HCT116 (cell line): Measurements from ENCODE around the gene ACTN2.

Source experiments
- CEBPB ChIP-seq: IDR thresholded peaks from 2 replicates; pipeline ENCODE4 v1.6.1; 2012; ENCODE audit warnings: low read depth
- EZH2 ChIP-seq: fragments of 200-600 bp; sonication (generic); IDR thresholded peaks from 2 replicates; pipeline ENCODE4 v1.6.1; 2017; ENCODE audit warnings: antibody characterized with exemption, mixed run types
- EZH2phosphoT487 ChIP-seq: fragments of 200-600 bp; IDR thresholded peaks from 2 replicates; pipeline ENCODE4 v1.6.1; 2018; ENCODE audit warnings: antibody characterized with exemption, borderline replicate concordance
- POLR2A ChIP-seq: IDR thresholded peaks from 2 replicates; pipeline ENCODE4 v1.7.0; 2011; ENCODE audit warnings: borderline replicate concordance; ENCODE audit not compliant: insufficient read depth, insufficient read length; ENCODE audit errors: extremely low read depth
- POLR2AphosphoS5 ChIP-seq: IDR thresholded peaks from 2 replicates; pipeline ENCODE4 v1.6.1; 2011; ENCODE audit warnings: mild to moderate bottlenecking, low read depth, low read length, moderate library complexity
- RAD21 ChIP-seq: IDR thresholded peaks from 2 replicates; pipeline ENCODE4 v1.6.1; 2012; ENCODE audit warnings: low read depth, mild to moderate bottlenecking
- SP1 ChIP-seq: IDR thresholded peaks from 2 replicates; pipeline ENCODE4 v1.6.1; 2012; ENCODE audit warnings: low read depth
- YY1 ChIP-seq: IDR thresholded peaks from 2 replicates; pipeline ENCODE4 v1.6.1; 2011; ENCODE audit warnings: low read length, low read depth, moderate library complexity, mild to moderate bottlenecking; ENCODE audit not compliant: insufficient replicate concordance; ENCODE audit errors: extremely low read depth
- ZFX ChIP-seq: fragments of 450-650 bp; IDR thresholded peaks from 2 replicates; pipeline ENCODE4 v1.6.1; 2017
- ZNF274 ChIP-seq: fragments of 200-500 bp; sonication (Bioruptor generic); IDR thresholded peaks from 2 replicates; pipeline ENCODE4 v1.6.1; 2014; ENCODE audit warnings: mild to moderate bottlenecking, low read depth, low read length, inconsistent platforms
- TF ChIP-seq, protein P1 (sequence below), 3 experiments: fragments of 200-600 bp in 1 of 3; sonication (generic) in 1 of 3; IDR thresholded peaks in 2 of 3; conservative IDR thresholded peaks in 1 of 3; 2 replicates each; pipeline ENCODE4 v1.5.1; 2012 to 2017; ENCODE audit warnings: low read depth in 2 of 3, low read length in 2 of 3, antibody characterized with exemption in 1 of 3, borderline replicate concordance in 1 of 3, control low read depth in 1 of 3, mild to moderate bottlenecking in 1 of 3, mixed read lengths in 1 of 3, mixed run types in 1 of 3, moderate library complexity in 1 of 3; ENCODE audit not compliant: insufficient read depth in 1 of 3
- TF ChIP-seq, protein P2 (sequence below): IDR thresholded peaks from 2 replicates; pipeline ENCODE4 v1.6.1; 2012
- TF ChIP-seq, protein P3 (sequence below): IDR thresholded peaks from 2 replicates; pipeline ENCODE4 v1.6.1; 2012; ENCODE audit warnings: low read depth

DNA sequence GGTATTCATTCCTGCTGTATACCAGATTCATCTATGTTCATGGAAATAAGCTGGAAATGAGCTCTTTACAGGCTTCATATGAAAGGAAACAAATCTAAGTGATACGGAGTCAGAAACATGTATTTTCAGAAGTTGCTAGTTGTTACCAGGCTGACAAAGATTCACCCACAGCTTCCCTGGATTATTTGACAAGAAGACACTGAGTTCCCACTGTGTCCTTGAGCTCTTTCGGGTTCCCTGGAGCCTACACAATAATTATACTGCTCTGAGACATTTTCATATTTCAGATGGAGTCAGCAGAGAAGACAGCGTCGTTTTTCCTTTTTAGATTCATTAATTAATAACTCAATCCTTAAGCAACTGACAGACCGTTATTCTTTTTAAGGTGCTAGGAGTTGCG is 79.5 kb downstream of the ACTN2 start:
- no peak for TF ChIP-seq POLR2AphosphoS5
- TF ChIP-seq, protein P1, sequence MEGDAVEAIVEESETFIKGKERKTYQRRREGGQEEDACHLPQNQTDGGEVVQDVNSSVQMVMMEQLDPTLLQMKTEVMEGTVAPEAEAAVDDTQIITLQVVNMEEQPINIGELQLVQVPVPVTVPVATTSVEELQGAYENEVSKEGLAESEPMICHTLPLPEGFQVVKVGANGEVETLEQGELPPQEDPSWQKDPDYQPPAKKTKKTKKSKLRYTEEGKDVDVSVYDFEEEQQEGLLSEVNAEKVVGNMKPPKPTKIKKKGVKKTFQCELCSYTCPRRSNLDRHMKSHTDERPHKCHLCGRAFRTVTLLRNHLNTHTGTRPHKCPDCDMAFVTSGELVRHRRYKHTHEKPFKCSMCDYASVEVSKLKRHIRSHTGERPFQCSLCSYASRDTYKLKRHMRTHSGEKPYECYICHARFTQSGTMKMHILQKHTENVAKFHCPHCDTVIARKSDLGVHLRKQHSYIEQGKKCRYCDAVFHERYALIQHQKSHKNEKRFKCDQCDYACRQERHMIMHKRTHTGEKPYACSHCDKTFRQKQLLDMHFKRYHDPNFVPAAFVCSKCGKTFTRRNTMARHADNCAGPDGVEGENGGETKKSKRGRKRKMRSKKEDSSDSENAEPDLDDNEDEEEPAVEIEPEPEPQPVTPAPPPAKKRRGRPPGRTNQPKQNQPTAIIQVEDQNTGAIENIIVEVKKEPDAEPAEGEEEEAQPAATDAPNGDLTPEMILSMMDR (IDR thresholded peaks at IDR 0.05 in 2 of 3, conservative IDR thresholded peaks at IDR 0.05 in 1 of 3; ENCODE audit: borderline replicate concordance in 1 of 3, insufficient read depth in 1 of 3, low read depth in 2 of 3, low read length in 2 of 3): no peak
- no peak for TF ChIP-seq RAD21
- no peak for TF ChIP-seq POLR2A
- no peak for TF ChIP-seq CEBPB
- no peak for TF ChIP-seq EZH2
- no peak for TF ChIP-seq ZFX
- TF ChIP-seq SP1: no peak
- no peak for TF ChIP-seq YY1
- TF ChIP-seq, protein P2, sequence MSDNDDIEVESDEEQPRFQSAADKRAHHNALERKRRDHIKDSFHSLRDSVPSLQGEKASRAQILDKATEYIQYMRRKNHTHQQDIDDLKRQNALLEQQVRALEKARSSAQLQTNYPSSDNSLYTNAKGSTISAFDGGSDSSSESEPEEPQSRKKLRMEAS: no peak
- TF ChIP-seq, protein P3, sequence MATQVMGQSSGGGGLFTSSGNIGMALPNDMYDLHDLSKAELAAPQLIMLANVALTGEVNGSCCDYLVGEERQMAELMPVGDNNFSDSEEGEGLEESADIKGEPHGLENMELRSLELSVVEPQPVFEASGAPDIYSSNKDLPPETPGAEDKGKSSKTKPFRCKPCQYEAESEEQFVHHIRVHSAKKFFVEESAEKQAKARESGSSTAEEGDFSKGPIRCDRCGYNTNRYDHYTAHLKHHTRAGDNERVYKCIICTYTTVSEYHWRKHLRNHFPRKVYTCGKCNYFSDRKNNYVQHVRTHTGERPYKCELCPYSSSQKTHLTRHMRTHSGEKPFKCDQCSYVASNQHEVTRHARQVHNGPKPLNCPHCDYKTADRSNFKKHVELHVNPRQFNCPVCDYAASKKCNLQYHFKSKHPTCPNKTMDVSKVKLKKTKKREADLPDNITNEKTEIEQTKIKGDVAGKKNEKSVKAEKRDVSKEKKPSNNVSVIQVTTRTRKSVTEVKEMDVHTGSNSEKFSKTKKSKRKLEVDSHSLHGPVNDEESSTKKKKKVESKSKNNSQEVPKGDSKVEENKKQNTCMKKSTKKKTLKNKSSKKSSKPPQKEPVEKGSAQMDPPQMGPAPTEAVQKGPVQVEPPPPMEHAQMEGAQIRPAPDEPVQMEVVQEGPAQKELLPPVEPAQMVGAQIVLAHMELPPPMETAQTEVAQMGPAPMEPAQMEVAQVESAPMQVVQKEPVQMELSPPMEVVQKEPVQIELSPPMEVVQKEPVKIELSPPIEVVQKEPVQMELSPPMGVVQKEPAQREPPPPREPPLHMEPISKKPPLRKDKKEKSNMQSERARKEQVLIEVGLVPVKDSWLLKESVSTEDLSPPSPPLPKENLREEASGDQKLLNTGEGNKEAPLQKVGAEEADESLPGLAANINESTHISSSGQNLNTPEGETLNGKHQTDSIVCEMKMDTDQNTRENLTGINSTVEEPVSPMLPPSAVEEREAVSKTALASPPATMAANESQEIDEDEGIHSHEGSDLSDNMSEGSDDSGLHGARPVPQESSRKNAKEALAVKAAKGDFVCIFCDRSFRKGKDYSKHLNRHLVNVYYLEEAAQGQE: no peak
- TF ChIP-seq ZNF274: no peak
- TF ChIP-seq EZH2phosphoT487: no peak
